NCI-H2029 (cell line): ENCODE data around the gene LNX1.

Source experiments
- DNase-seq: peaks from one replicate; lab custom pipeline; 2025; lab: John Stamatoyannopoulos, UW

Gene LNX1

DNA sequence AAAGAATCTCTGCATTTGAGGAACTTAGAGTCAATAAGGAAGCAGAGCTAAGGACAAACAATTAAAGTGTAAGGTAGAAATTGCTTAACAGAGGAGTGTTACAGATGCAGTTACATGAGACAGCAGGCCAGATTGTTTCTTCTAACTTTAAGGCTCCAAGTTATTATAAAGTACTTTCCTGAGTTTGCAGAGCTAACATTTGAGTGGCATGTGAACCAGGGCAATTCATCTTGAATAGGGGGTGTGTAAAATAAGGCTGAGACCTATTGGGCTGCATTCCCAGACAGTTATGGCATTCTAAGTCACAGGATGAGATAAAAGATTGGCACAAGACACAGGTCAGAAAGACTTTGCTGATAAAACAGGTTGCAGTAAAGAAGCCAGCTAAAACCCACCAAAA lies 7.6 kb upstream of the LNX1 start:
- no peak for DNase-seq

DNA sequence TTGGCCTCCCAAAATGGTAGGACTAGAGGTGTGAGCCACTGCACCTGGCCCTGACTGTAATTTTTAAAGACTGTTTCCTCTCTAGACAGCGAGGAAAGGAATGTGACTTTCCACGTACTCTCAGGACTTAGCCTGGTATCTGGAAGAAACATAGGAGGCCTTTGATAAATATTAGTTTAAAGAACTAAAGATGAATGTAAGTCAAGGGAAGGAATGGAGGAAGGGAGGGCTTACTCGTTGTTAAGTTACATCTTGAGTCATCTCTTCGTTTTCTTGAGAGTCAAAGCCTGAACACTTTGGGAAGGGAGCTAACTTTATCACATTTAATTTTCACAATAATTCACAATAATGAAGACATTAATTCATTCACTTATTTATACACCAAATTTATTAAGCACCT lies 7.2 kb upstream of the LNX1 start:
- DNase-seq = no peak

DNA sequence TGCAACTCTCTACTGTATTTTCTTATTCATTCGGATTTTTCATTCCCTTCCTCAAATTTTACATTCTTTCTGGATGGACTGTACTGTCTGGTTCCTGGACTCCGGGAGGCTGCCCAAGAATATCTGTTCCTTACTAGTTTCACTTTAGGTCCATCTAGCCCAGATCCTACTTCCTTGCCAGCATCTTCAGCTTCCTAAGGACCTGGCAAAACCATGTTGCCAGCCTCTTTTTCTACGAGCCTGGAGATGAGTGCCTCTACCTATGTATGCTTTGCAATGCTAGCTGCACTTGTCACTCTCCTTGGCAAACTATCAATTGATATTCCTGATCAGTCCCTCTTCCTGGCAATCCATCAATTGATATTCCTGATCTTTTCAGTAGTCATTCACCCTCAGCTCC lies 5.6 kb upstream of the LNX1 start:
- DNase-seq = no peak

DNA sequence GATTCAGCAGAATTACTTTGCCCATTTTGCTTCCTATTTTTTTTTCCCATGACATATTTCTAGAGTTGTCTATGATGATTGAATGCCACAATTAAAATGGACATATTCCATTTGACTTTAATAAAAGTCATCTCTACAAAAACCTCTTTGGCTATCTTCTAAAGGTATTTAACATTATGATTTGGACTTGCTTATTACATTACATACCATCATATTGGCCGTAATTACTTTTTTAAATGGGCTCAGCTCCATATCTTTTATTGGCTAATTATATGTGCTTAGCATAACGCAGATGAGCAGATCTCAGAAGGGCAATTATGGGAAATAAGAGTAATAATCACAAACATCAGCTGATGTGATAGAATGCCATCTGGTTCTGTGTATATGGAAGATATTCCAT lies 4.5 kb upstream of the LNX1 start:
- no peak for DNase-seq

DNA sequence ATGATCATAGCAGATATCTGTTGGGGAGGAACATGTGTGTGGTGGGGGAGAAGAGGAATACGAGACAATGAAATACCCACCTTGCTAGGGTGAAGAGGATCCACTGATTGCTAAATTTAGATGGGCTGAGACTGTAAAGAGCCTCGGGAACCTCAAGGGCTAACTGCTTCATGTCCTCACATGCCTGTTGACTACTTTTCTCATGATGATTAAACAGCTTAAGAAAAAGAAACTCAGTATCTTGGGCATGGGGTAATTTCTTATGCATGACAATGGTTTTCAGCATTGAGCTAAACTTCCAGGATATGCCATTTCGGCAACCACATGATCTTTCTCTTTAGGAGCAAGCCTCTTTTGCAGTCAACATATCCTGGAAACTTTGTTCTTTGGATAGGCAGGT lies 3.9 kb upstream of the LNX1 start:
- no peak for DNase-seq

DNA sequence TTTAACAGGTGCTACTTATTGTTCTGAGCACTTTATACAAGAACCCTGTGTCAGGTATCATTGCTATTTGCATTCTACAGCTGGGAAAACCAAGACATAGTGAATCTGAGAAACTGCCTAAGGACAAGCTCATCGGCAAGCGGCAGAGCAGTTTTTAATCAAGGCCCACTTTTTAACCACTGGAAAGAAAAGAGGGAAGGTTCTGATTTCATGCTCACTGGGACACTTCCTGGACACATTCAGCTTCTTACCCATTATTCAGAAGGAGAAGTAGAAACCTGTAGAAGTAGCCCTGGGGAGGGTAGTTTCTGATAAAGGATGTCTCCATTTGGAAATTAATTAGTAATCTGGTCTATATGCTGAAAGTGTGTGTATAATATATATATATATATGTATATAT lies 2.5 kb upstream of the LNX1 start:
- DNase-seq = no peak

DNA sequence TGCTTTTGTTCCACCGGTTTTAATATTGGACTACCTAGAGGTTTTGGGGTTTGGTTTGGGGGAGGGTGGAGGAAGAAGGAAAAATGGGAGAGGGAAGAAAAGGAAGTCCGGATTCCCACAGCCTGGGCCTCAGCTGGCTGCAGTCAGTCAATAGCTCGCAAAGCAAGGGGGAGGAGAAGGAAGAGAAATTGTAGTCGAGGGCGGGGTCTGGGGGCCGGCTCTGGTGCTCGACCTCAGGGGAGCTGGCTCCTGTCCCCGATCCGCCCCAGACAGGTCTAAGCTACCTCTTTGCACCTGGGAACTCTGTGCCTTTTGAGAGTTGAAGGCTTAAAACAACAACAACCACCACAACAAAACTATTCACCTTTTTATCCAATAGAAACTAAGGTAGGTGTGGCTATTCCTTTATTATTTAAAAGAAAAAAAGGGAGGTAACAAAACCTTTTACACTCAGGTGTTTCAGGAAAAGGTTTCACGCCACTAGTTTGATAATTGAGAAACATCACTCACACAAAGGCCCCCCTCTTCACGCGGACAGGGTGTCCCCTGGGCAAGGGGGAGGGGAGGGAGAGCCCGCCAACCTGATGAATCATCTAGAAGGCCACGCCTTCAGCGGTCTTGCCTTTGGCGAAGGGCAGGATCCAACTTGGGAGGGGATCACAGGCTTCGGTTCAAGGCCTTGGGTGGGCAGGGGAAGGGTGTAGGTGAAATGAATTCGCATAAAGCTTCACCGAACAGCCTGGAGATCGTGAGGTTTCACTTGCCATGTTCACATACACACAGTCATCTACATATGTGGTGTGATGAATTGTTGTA lies 1.6 kb upstream of the LNX1 start:
- DNase-seq = peak; percentile 88

GRCh38 chr4:53592122-53592521 lies 836 bp upstream of the LNX1 start:
- peak; percentile 24 for DNase-seq

DNA sequence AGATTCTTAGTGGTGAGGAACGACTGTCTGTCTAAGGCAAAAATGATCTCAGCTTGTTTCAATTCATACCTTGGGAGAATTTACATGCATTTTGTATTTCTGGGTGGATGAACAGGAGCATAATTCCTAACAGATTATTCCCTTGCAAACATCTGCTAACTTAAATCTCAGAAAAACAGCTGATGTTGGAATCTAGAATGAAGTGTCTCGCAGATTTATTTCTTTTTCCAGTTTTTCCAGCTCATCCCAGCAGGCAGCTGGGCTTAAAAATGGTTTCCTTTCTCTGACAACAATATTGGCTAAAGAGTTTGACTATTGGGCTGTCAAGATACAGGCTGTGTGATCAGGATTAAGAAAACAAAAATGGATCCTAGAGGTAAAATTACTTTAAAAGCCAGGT lies 1.1 kb downstream of the LNX1 start:
- no peak for DNase-seq

DNA sequence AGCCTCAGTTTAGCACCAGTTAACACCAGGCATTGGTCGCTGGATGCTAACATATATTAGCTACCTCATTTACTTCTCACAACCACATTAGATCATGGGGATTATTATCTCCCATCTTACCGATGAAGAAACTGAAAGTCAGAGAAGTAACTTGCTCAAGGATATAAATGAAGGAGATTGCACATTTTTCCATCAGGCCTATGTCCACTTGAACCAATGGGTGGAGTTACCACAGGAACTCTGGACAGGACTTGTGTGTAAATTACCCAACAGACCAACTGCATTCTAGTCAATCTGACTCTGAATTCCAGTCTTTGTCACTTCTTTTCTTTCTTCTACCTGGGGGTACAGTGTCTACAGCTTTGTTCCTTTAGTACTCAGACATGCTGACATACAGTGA lies 1.8 kb downstream of the LNX1 start:
- DNase-seq = no peak

- no peak for DNase-seq
Measured at GRCh38 chr4:53587135-53587534, 4.2 kb downstream of the LNX1 start.

DNA sequence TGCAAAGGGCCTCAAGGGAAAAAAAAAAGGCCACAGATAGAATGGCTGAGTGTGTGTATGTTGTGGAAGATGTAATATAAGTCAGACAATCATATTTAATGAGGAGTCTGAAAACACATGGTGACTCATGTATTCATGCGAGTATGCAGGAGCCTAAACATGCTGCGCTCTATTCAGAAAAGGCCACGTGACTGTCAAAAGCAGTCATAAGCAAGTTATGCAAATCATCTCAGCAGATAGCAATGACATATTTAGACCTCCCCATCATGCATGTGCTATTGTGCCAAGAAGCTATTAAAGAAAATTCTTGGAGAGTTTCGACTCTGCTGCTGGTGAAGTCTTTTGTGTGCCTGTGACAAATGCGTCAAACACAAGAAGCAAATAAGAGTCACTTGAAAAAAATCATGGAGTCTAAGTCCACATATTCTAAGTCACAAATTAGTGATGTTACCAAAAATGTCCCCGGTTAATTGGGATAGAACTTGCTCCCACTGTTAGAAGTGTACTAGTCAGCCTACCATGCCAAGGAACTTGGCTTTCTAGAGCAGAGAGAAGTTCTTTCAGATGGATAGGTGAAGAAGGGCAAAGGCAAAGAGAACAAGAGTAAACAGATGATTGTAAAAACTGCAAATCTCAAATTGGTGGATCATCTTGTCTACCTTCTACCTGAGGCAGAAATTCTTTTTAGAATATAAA lies 5.0 kb downstream of the LNX1 start:
- DNase-seq = no peak

- no peak for DNase-seq
Measured at GRCh38 chr4:53584658-53585057, 6.6 kb downstream of the LNX1 start.

GRCh38 chr4:53583513-53583912 lies 7.8 kb downstream of the LNX1 start:
- DNase-seq = no peak

DNA sequence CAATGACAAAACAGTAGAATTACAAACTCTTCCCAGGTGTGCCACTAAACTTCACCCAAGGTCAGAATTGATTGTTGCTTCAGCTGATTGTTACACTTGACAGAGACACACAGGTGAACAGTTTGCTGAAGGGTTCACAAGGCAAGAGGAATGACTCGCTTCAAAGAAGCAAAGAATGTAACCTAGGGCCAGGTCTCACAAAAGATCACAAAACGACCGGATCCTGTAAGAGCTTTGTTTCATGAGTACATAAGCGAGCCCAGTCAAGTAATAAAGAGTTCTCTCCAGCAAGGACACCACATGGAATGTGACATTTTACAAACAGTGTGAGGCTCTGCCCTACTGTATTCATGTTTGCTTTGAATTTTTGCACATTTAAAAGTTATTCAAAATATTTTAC lies 9.1 kb downstream of the LNX1 start:
- DNase-seq = no peak

DNA sequence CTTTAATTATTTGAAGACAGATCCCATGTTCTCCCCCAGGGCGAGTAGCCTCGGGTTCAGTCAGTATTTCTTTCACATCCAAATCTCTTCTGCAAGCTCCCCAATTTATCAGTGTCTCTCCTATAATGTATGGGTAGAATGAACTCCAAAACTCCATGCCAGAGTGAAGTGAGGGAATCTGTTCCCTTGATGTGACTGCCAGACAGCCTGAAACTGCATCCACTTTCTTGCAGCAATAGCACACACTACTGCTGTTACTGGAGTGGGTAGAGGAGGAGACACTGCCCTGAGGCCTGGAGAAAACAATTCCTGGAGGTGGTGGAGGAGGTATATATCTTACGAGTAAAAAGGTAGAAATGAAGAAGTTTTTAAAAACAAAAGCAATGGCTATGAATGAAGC lies 11.0 kb downstream of the LNX1 start:
- DNase-seq = no peak

DNA sequence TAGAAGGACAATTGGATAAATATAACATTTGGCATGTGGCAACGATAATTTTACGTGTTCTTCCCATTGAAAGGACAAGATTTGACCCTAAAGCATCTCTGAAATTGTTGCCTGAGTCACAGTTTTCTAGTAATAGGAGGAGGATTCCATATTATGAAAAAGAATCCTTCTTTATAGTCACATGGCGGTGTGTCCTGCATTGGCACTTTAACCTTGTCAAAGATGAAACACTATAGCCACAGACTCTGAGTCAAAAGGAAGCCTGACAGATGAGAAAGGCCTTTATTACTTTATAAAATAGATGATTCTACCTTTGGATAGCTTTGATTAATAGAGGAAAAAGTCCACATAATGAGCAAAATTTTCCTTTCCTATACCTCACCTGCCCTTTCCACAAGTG lies 11.5 kb downstream of the LNX1 start:
- no peak for DNase-seq

- peak; percentile 60 for DNase-seq
Measured at GRCh38 chr4:53576676-53577372, 14.5 kb downstream of the LNX1 start.

- no peak for DNase-seq
Measured at GRCh38 chr4:53576071-53576617, 15.1 kb downstream of the LNX1 start.

DNA sequence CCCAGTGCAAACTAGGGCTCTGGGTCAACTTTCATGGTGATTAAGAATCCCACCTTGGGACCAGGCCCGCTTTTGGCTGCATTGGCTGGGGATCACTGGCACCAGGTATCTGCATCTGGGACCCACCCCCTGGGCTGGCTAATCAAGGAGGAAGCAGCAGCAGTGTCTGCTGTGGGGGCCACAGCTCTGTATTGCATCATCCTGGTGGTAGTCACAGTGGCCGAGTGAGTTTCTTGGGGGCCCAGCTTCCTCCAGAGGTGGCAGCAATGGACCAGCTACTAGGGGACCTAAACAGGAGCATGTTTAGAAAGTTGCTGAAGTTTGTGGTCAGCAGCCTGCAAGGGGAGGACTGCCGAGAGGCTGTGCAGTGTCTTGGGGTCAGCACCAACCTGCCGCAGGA lies 15.7 kb downstream of the LNX1 start:
- no peak for DNase-seq

DNA sequence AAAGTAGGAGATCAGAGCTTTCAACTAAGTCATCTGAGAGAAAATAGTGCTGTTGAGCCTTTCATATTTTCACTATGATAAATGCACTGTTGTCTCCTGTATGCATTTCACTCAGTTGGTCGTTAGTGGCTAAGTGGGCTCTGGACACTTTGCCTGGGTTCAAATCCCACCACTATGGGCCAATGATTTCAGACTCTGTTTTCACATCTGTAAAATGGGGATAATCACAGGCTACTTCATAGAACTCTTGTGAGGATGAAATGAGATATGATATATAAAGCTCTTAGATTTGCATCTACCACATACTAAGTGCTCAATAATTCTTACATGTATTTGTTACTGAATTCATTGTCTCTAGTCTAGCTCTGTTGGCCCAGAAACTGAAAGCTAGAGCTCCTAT lies 16.8 kb downstream of the LNX1 start:
- no peak for DNase-seq

DNA sequence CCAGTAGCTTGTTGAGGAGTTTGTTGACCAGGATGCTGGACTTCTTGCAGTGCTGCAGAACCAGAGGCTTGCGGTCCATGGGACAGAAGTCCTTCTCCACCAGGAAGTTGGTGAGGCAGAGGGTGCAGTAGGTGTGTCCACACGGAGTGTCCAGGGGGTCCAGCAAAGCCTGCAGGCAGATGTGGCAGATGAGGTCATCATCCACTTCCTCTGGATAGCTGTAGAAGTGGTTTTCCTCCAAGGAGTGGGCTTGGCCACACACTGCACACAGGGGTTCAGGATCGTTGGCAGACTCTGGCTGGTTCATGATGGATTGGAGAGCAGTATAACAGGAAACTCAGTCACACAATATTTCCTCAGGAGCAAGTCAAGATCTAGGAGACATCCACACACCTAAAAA lies 17.6 kb downstream of the LNX1 start:
- no peak for DNase-seq

DNA sequence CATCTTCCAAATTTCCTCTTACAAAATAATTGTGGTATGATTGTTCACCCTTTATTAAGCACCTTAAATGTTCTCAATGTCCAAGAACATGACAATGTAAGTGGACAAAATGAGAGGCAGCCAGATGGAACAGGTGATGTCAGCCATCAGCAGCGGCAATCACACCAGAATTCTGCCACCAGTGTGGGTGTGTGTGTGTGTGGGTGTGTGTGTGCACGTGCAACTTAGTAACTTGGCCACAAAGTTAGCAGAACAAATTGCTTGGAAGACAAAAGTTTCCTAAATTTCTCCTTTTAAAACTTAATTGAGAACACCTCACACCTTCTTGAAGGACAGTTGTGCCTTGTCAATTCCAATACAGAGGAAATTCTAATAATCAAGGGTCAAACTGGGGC lies 18.7 kb downstream of the LNX1 start:
- DNase-seq = no peak
